ENCODE measurements around the gene PKD2L1.

Gene PKD2L1

GRCh38 chr10:100356067-100357017, 26.3 kb upstream of the PKD2L1 start:
- no peak for DNase-seq (ENCODE audit: low read depth)

- DNase-seq (ENCODE audit: low read depth) = no peak
These were observed 25.1 kb upstream of the PKD2L1 start for GRCh38 chr10:100355086-100355485.

GRCh38 chr10:100353770-100354485, 23.9 kb upstream of the PKD2L1 start:
- DNase-seq (ENCODE audit: low read depth) = no peak

- DNase-seq (ENCODE audit: low read depth) = no peak
These were observed 21.0 kb upstream of the PKD2L1 start for GRCh38 chr10:100350914-100351485.

- DNase-seq (ENCODE audit: low read depth) = no peak
These were observed 19.6 kb upstream of the PKD2L1 start for GRCh38 chr10:100349672-100350071.

- DNase-seq (ENCODE audit: low read depth) = no peak
These were observed 19.1 kb upstream of the PKD2L1 start for GRCh38 chr10:100349087-100349486.

GRCh38 chr10:100348389-100348927, 18.4 kb upstream of the PKD2L1 start:
- no peak for DNase-seq (ENCODE audit: low read depth)

GRCh38 chr10:100347568-100348195, 17.7 kb upstream of the PKD2L1 start:
- DNase-seq (ENCODE audit: low read depth) = no peak

- DNase-seq (ENCODE audit: low read depth) = peak; percentile 60
These were observed 16.9 kb upstream of the PKD2L1 start, which contains the start of gene SCD for GRCh38 chr10:100346765-100347567. Gene SCD (plus strand): TSS chr10:100347233. CDS start chr10:100347505, 272 bp downstream.

GRCh38 chr10:100346351-100346764, 16.3 kb upstream of the PKD2L1 start:
- peak; percentile 30 for DNase-seq (ENCODE audit: low read depth)

- no peak for DNase-seq (ENCODE audit: low read depth)
These were observed 15.7 kb upstream of the PKD2L1 start for GRCh38 chr10:100345570-100346330.

GRCh38 chr10:100344241-100344788, 14.3 kb upstream of the PKD2L1 start:
- no peak for DNase-seq (ENCODE audit: low read depth)

GRCh38 chr10:100342627-100342972, 12.6 kb upstream of the PKD2L1 start:
- DNase-seq (ENCODE audit: low read depth) = no peak

GRCh38 chr10:100341953-100342626, 12.1 kb upstream of the PKD2L1 start:
- DNase-seq (ENCODE audit: low read depth) = no peak

- DNase-seq (ENCODE audit: low read depth) = no peak
These were observed 11.2 kb upstream of the PKD2L1 start for GRCh38 chr10:100340948-100341847.

- no peak for DNase-seq (ENCODE audit: low read depth)
These were observed 9.2 kb upstream of the PKD2L1 start for GRCh38 chr10:100339236-100339635.

GRCh38 chr10:100338434-100339036, 8.5 kb upstream of the PKD2L1 start:
- peak; percentile 63 for DNase-seq (ENCODE audit: low read depth)

- DNase-seq (ENCODE audit: low read depth) = no peak
These were observed 4.7 kb upstream of the PKD2L1 start for GRCh38 chr10:100334762-100335161.
